GM19043 (cell line): ENCODE data around the gene PTGFRN.
"Not testable (repeated sequence)": the region's sequence is repeated elsewhere in the genome, so short reads cannot be mapped to it uniquely, and the experiment has no call there.

Source experiments
- ATAC-seq: cut with Tn5 transposase; IDR thresholded peaks from one replicate; pipeline ENCODE4 v1.9.1; 2021; ENCODE audit warnings: low read depth; ENCODE audit not compliant: unreplicated experiment

The PTGFRN gene

DNA sequence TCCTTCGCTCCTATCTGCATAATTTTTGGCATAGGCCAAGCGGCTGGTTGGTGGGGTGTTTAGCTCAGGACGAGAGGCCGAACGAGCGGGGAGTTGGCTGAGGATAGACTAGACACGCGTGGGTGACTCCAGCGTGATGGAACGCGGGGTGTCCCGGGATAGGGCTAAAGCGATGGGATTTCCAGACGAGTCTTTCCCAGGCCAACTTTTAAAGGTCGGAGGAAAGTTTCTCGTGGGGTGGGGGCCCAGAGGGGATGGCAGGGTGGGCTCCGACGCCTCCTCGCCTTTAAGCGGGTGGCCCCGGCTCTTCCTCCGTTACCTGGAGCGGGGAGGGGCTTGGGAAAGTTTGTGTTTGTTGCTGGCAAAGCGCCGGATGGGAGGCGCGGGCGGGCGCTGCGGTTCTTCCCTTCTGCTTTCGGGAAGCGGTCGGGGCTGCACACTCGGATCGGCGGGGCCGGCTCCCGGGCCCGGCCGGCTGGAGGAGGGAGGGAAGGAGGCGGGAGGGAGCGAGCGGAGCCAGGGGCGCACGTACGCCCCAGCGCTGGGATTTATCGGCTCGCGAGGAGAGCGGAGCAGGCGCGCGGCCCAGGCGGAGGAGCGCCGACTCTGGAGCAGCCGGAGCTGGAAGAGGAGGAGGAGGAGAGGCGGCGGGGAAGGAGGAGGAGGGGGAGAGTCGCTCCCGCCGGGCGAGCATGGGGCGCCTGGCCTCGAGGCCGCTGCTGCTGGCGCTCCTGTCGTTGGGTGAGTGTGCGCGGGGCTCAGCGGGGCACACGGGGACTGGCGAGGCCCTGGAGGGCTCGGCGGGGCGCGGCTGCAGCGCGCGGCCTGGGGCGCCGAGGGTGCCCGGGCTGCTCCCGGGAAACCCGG, at the start of gene PTGFRN:
Gene PTGFRN (plus strand): TSS at position 405 of the 867 bp plus-strand sequence. CDS start 288 bp downstream, at position 693.
- no peak for ATAC-seq

DNA sequence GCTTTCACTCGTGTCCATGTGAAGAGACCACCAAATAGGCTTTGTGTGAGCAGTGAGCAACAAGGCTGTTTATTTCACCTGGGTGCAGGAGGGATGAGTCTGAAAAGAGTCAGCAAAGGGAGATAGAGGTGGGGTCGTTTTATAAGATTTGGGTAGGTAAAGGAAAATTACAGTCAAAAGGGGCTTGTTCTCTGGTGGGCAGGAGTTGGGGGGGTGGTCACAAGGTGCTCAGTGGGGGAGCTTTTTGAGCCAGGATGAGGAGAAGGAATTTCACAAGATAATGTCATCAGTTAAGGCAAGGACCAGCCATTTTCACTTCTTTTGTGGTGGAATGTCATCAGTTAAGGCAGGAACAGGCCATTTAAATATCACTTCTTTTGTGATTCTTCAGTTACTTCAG, 49.5 kb upstream of the PTGFRN start:
- not testable (repeated sequence) for ATAC-seq

DNA sequence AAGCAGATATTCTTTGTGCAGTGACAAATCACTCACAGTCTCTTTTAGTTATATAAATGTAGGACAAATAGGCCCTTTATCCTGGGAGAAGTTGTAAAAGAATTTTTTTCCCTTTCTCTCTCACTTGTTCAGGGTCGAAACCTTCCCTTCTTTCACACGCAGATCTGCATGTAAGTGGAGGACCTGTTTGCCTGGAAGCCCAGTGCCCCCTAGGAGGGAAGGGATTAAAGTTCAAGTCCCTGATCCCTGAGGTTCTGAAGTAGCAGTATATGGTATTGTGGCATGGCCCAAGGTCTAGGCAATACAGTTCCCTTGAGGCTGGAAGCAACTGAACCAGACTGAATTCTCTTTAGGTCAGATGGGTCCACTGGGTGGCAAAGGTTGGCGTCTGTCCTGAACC, 48.6 kb upstream of the PTGFRN start:
- no peak for ATAC-seq

DNA sequence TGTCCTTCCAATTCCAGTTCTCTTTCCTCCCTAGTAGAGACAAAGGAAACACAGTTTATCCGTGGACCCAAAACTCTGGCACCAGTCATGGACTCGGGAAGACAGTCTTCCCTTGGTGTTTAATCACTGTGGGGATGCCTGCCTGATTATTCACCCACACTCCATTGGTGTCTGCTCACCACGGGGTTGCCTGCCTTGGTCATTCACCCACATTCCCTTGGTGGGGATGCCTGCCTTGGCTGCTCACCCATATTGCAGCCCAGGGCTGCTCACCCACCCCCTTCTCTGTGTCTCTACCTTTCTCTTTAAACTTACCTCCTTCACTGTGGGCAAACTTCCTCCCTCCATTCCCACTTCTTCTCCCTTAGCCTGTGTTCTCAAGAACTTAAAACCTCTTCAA, 46.7 kb upstream of the PTGFRN start:
- ATAC-seq = not testable (repeated sequence)

DNA sequence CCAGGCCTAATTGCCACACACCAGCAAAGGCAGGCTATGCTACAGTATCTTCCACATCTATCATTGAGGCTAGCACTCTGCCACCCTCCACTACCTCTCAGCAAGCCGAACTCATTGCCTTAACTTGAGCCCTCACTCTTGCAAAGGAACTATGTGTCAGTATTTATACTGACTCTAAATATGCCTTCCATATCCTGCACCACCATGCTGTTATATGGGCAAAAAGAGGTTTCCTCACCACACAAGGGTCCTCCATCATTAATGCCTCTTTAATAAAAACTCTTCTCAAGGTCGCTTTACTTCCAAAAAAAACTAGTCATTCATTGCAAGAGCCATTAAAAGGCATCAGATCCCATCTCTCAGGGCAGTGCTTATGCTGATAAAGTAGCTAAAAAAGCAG, 43.2 kb upstream of the PTGFRN start:
- ATAC-seq = not testable (repeated sequence)

DNA sequence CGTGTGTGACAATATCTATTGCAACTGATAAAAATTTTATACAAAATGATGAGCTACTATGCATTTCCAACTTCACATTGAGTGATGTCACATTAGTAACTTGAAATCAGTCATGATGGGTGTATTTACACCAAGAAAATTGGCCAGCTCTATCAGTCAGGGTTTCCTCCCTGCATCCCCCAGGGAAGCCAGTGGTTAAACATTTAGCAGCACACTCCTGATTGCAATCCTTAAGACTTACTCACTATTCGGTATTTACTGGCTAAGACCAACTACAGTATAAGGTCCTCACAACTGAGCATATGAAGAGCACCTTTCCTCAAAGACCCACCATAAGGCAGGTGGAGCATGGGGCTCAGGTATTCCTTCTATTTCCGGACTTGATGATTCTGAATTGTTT, 41.3 kb upstream of the PTGFRN start:
- ATAC-seq = no peak

DNA sequence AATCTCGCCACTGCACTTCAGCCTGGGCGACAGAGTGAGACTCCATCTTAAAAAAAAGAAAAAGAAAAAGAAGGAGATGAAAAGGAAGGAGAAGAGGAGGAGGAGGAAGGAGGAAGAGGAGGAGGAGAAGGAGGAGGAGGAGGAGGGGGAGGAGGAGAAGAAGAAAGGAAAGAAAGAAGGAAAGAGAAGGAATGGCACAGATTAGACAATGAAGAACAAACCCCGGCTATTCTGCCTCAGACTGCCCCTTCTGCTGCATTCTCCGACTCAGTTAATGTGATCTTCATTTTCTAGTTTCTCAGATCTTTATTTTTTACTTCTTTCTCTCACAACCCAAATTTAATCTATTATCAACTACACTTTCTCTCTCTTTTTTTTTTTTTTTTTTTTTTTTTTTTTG, 40.1 kb upstream of the PTGFRN start:
- ATAC-seq = no peak

DNA sequence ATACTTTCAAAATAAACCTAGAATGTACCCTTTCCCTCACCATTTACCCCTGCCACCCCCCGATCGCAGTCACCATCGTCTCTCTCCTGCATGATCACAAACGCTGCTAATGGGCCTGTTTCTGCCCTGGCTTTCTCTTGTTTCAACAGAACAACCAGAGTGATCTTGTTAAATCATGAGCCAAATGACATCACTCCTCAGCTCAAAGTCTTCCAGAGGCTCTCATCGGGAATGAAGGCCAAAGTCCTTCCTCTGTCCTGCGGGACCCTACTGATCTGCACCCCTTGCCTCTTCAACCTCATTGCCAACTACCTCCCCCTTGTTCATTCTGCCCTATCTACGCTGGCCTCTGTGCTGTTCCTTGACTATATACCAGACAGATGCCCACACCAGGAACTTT, 39.4 kb upstream of the PTGFRN start:
- ATAC-seq = no peak

DNA sequence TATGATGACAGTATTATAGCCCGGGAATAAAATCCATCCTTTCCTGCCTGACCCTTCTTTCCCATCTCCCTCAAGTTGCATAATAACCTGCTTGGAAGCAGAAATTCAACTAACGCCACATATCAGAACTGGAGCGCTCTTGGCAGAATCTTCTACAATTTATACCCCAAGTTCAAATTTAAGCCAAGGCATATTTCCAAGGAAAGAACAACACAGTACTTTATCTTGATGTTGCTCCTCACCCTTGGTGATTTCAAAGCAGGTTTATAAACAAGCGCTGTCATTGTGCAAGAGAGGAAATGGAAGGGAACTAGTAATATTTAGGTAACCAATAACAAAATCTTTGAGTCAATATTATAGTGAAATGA, 38.0 kb upstream of the PTGFRN start:
- no peak for ATAC-seq

DNA sequence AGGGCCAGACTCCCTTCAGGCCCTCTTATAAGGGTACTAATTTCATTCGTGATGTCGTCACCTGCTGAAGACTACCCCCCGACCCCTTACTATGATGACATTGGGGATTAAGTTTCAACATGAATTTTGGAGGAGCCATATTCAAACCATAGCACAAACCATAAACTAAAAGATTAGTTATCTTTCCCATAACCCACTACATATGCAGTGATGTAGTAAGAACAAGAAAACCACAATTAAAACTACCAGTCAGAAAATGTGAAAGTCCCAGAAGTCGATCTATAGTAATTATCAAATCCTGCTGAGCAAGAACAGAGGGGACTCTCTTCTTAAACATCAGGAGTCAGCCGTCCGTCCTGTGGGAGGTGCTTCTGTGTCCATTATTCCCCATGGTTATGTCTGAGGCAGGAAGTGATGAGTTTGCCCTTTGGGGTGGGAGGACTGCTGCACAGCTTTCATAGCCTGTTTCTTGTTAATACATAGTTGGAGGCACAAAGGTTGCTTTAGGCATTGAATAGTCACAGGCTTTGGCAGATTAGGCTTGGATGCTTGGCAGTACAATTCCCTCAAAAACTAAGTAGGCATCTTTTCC, 35.9 kb upstream of the PTGFRN start:
- no peak for ATAC-seq

DNA sequence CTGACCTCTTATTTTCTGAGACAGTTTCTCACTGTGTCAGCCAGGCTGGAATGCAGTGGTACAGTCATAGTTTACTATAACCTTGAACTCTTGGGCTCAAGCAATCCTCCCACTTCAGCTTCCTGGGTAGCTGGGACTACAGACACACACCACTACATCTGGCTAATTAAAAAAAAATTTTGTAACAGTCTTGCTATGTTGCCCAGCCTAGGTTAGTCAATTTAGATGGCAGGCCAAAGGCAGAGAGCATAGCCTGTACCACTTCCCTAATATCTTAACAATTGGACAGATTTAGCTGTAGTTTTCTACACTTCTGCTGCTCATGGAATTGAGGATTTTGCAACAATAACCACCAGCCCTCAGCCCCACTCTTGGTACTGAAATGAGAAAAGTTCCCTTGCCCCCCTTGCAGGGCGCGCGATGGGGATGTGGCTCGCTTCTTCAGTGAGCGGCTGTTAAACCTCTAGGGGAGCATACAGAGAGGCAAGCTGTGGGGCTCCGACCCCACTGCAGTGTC, 34.9 kb upstream of the PTGFRN start:
- no peak for ATAC-seq

DNA sequence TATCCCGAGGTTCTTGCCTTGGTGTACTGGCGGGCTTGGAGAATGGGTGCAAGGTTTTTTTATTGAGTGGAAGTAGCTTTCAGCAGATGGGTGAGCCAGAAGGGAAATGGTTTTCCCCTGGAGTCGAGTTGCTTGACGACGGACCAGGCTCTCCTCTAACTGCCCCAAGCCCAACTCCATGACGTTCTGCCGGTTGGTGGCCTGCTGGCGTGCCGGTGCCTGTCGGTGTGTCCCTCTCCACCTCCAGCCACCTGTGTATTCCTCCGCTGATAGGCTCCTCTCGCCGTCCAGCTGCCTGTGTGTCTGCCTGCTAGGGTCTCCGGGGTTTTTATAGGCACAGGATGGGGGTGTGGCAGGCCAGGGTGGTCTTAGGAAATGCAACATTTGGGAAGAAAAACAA, 34.3 kb upstream of the PTGFRN start:
- ATAC-seq = no peak

DNA sequence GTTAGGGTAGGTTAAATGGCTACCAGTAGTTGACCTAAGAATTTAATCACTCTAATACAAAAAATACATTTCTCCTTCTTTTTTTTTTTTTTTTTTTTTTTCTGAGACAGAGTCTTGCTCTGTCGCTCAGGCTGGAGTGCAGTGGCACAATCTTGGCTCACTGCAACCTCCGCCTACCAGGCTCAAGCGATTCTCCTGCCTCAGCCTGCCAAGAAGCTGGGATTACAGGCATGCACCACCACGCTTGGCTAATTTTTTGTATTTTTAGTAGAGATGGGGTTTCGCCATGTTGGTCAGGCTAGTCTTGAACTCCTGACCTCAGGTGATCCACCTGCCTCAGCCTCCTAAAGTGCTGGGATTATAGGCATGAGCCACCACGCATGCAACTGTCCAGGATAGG, 33.8 kb upstream of the PTGFRN start:
- ATAC-seq = not testable (repeated sequence)

DNA sequence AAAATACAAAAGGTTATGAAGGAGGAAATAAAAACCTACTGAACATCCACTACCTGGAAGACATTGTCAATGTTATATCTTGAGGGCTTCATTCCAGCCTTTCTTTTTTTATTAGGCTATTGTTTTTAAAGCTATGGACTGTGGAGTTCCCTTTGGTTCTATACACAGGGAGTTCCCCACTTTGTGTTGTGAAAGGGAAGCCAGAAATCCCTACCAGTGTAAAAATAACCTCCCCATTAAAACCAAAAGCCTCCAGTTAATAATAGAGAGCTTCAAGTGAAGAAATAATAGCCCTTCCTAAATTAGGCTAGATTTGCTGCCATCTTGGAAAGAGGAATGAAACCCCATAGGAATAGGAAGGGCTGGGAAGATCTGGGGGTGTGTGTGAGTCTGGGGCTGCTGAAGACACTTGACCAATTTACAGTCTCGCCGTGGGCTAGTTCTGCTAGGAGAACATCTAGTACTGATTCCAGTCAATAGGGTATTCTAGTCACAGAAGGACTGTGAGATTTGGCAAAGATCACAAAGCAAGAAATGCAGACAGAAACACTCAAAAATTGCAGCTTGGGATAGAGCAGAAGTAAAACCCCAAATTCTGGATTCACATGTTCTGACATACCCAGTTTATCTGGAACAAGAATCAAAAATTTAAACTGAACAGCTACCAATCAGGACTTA, 32.4 kb upstream of the PTGFRN start:
- ATAC-seq = no peak

DNA sequence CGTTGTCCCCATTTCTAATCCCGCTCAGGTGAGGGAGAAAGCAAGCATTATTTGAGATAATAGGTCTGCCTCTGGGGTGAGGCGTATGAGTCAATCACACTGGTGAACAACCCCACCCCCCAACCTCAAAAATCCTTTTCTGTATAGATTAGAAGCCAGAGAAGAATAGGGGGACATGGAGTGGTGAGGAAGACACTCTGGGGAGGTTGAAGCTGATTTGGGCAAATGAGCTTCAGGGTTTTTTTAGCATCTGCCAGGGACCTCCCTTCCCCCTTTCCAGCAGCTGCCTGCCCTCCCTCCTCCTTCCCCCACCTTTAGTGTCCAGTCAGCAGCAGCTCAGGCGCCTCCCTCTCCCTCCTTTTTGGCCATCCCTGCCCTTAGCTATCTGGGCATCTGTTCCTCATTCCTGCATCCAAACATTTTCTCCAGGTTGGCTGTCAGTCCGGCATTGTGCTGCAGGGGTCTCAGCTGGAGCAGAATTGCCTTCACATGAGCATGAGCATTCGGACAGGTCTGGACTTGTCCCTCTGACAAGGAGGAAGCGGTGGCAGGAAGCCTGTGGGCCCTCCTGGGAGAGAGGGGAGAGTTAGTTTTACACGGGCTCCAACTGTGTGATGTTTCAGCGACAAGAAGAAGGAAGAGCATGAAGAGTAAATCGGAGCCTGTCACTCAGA, 30.8 kb upstream of the PTGFRN start:
- peak; percentile 63 for ATAC-seq

DNA sequence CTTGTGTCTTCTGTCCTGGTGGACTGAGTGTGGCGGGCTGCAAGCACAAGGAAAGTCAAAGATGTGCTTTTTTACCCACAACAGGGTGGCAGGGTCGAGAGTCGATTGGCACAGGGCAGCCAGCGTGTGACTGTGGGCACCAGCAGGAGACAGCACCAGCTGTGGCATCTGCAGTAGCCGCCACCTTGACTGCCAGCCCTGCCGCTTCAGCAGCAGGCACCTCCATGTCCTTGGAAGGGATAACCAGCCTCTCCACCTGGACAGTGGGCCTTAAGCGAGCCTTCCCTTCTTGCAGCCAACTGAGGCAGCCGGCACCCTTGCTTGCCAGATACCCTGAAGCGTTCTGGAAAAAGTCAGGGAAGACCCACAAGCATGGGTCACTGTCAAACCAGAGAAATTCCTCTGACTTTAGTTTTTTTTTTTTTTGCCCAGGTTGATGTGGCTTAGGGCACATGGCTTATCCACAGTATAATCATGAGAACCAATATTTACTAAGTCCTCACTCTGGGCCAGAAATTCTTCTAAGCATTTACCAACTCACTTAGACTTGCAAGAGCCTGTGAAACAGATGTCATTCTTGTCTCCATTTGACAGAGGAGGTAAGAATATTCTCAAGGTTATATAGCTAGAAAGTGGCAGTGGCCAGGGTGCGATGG, 30.1 kb upstream of the PTGFRN start:
- ATAC-seq = no peak

DNA sequence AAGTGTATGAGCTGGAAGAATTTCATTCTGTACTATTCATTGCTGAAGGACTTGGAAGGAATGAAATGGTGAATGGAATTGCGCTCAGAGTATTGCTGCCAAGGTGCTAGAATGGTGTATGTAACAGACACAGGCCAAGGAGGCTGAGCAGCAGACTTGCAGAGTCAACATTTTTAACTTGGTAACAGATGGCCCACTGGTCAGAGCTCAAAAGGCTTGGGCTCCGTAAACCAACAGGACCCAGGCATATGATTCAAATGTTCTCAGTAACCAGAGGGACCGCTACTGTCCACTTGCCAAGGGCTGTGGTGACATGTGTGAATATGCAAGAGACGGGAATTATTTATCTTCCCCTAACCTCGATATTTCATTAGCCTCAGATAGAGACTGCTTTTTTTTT, 28.8 kb upstream of the PTGFRN start:
- no peak for ATAC-seq

DNA sequence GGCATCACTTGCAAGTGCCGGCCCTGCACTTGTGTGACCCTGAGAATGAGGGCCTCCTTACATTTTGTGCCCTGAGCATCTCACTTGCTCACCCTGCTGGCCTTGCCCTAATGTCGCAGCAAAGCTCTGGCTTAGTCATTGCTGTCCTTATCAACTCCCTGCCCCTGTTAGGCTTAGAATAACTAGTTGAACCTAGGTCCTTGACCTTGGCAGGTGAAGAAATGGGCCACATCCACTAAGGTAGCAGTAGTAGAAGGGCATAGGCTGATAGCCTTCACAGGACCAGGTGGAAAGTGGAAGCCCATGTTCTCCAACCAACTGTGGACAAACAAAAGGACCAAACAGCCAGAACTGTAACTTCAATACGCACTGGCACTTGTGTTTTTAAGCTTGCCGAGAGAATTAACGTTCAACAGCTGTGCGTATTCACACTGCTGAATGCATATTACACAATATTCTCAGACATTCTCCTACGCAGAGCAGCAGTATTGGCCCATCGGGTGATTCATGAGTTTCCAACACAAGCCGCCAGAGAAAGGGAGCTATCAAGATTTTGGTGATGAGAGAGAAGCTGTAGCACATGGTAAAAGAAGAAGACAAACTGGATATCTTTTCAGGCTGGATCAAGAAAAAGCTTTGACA, 27.7 kb upstream of the PTGFRN start:
- no peak for ATAC-seq

DNA sequence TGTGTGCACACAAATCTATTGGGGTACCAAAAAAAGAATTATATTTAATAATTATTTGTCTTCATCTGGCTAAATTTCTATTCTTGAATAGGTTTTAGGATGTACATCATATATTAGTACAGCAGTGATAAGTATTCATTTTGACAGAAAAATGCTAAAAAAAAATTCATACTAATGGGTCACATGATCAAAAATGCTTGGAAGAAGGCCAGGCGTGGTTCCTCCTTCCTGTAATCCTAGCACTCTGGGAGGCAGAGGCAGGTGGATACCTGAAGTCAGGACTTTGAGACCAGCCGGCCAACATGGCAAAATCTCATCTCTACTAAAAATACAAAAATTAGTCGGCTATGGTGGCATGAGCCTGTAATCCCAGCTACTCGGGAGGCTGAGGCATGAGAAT, 26.9 kb upstream of the PTGFRN start:
- ATAC-seq = no peak

DNA sequence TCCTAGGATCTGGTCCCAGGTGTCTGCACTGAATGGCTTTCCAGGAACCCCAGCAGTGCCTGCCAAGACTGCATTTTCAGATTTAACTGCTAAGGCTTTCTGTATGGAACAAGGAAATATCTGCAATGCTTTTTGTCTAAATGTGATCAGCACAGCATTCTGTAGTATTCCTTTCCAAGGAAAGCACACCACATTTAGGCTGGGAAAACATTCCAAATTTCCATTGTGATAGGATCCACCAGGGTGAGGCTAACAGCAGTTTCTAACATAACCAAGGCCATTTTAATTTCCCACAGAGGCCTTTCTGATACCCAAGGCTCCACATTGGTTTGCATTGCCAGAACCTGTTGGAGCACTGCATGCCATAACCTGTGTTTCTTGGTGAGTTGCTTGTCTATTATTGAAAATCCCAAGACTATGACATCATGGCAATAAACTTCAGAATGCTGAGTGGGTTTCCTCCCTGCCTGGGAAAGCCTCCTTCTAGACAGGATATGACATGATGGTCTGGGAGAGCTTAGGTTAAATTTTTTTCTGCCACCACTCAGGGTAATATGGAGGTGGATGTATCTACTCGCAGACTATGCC, 23.3 kb upstream of the PTGFRN start:
- ATAC-seq = no peak
